HCT116 (cell line): ENCODE measurements around the gene ARPC1A. TPM values are rescaled to one million over a fixed set of nuclear protein-coding genes. Genes with fewer than 3 reads are reported as not detected.

Source experiments
- ATAC-seq: fragments of 200-7000 bp; cut with Tn5 transposase; 2 replicates; pipeline ENCODE4 v1.9.1; 2020; ENCODE audit warnings: mild to moderate bottlenecking, moderate library complexity
- BruUV-seq: library from RNA; stranded (reverse); fragments of 400-500 nt; replicated peaks from 2 replicates; lab custom pipeline; 2021; lab: Mats Ljungman, UMichigan
- CTCF ChIA-PET: fragments of 300-600 bp; sonication (Branson Sonifier 250); formaldehyde crosslinking; loops from one replicate; lab custom pipeline; 2021; ENCODE audit warnings: antibody characterized with exemption; lab: Charles Lee
- POLR2A ChIA-PET: fragments of 300-600, 350-600 bp; sonication (Branson Sonifier 250); formaldehyde crosslinking; loops from one replicate; lab custom pipeline; 2021; ENCODE audit warnings: antibody characterized with exemption; lab: Charles Lee
- RAD21 ChIA-PET, 2 experiments: fragments of 300-600 bp; sonication (Branson Sonifier 250); formaldehyde crosslinking; loops; one replicate each; lab custom pipeline; 2023; ENCODE audit warnings: low total read pairs in 2 of 2; ENCODE audit not compliant: uncharacterized antibody in 2 of 2, unreplicated experiment in 2 of 2, low non-redundant PET in 1 of 2; lab: Charles Lee
- DNase-seq: peaks from one replicate; pipeline ENCODE4 v3.0.0-alpha.2; 2010; ENCODE audit warnings: low read depth, low spot score
- H2AFZ ChIP-seq: fragments of 200-600 bp; shearing (Covaris generic), sonication (generic); 2 replicates; pipeline ENCODE4 v1.6.1; 2017; ENCODE audit warnings: low read depth, mixed run types, mixed read lengths, antibody characterized with exemption, low read length; ENCODE audit not compliant: poor library complexity, severe bottlenecking
- H3K27ac ChIP-seq: 2 replicates; pipeline ENCODE4 v1.5.1; 2012; ENCODE audit warnings: low read depth, low read length
- H3K27me3 ChIP-seq: fragments of 200-600 bp; sonication (generic); 2 replicates; pipeline ENCODE4 v1.6.1; 2016; ENCODE audit warnings: mixed run types, low read length, mixed read lengths; ENCODE audit not compliant: insufficient read depth
- H3K36me3 ChIP-seq, 2 experiments: fragments of 200-500 bp in 1 of 2; fragments of 200-600 bp in 1 of 2; sonication (Bioruptor generic) in 1 of 2; sonication (generic) in 1 of 2; 2 replicates each; pipeline versions ENCODE4 v1.5.1 to v1.6.1; 2014 to 2016; ENCODE audit warnings: low read length in 2 of 2, inconsistent platforms in 1 of 2, mixed read lengths in 1 of 2, mixed run types in 1 of 2; ENCODE audit not compliant: insufficient read depth in 2 of 2, control insufficient read depth in 1 of 2
- H3K4me1 ChIP-seq, 2 experiments: fragments of 200-600 bp in 1 of 2; sonication (generic) in 1 of 2; 2 replicates each; pipeline versions ENCODE4 v1.5.1 to v1.6.1; 2012 to 2017; ENCODE audit warnings: low read length in 2 of 2, inconsistent platforms in 1 of 2, mild to moderate bottlenecking in 1 of 2, mixed read lengths in 1 of 2, mixed run types in 1 of 2, moderate library complexity in 1 of 2; ENCODE audit not compliant: insufficient read depth in 2 of 2, control insufficient read depth in 1 of 2
- H3K4me2 ChIP-seq: fragments of 200-600 bp; sonication (generic); 2 replicates; pipeline ENCODE4 v1.6.1; 2017; ENCODE audit warnings: mixed run types, low read length, mixed read lengths
- H3K4me3 ChIP-seq, 2 experiments: fragments of 200-600 bp in 1 of 2; sonication (generic) in 1 of 2; replicated peaks in 1 of 2; 2 replicates each; pipeline ENCODE4 v1.5.1; 2011 to 2016; ENCODE audit warnings: low read length in 2 of 2, control low read depth in 1 of 2, low read depth in 1 of 2, mild to moderate bottlenecking in 1 of 2, mixed read lengths in 1 of 2, mixed run types in 1 of 2
- H3K79me2 ChIP-seq: fragments of 200-600 bp; sonication (generic); 2 replicates; pipeline ENCODE4 v1.6.1; 2017; ENCODE audit warnings: mild to moderate bottlenecking, mixed run types, low read length, moderate library complexity, mixed read lengths; ENCODE audit not compliant: insufficient read depth
- H3K9ac ChIP-seq: fragments of 200-600 bp; sonication (generic); 2 replicates; pipeline ENCODE4 v1.6.1; 2016; ENCODE audit warnings: low read length, mixed read lengths
- H3K9me2 ChIP-seq: fragments of 200-600 bp; sonication (generic), shearing (Covaris generic); 2 replicates; pipeline ENCODE4 v1.6.1; 2017; ENCODE audit warnings: mixed run types, mild to moderate bottlenecking, moderate library complexity; ENCODE audit not compliant: insufficient read depth
- H3K9me3 ChIP-seq, 2 experiments: fragments of 200-500 bp in 1 of 2; fragments of 200-600 bp in 1 of 2; sonication (Bioruptor generic) in 1 of 2; sonication (generic) in 1 of 2; 2 replicates each; pipeline ENCODE4 v1.6.1; 2014 to 2017; ENCODE audit warnings: low read length in 2 of 2, mixed read lengths in 2 of 2, inconsistent platforms in 1 of 2, low read depth in 1 of 2, mild to moderate bottlenecking in 1 of 2, mixed run types in 1 of 2, moderate library complexity in 1 of 2; ENCODE audit not compliant: control insufficient read depth in 1 of 2, insufficient read depth in 1 of 2
- H4K20me1 ChIP-seq: fragments of 200-600 bp; sonication (generic), shearing (Covaris generic); 2 replicates; pipeline ENCODE4 v1.6.1; 2017; ENCODE audit warnings: mixed run types, mild to moderate bottlenecking, moderate library complexity; ENCODE audit not compliant: insufficient read depth
- CBX3 ChIP-seq: IDR thresholded peaks from 2 replicates; pipeline ENCODE4 v1.6.1; 2012; ENCODE audit warnings: low read depth
- CTCF ChIP-seq, 3 experiments: fragments of 200-600 bp in 1 of 3; sonication (generic) in 1 of 3; IDR thresholded peaks in 2 of 3; conservative IDR thresholded peaks in 1 of 3; 2 replicates each; pipeline ENCODE4 v1.5.1; 2012 to 2017; ENCODE audit warnings: low read depth in 2 of 3, low read length in 2 of 3, antibody characterized with exemption in 1 of 3, borderline replicate concordance in 1 of 3, control low read depth in 1 of 3, mild to moderate bottlenecking in 1 of 3, mixed read lengths in 1 of 3, mixed run types in 1 of 3, moderate library complexity in 1 of 3; ENCODE audit not compliant: insufficient read depth in 1 of 3
- ELF1 ChIP-seq: IDR thresholded peaks from 2 replicates; pipeline ENCODE4 v1.6.1; 2012; ENCODE audit warnings: low read depth, borderline replicate concordance
- EZH2phosphoT487 ChIP-seq: fragments of 200-600 bp; IDR thresholded peaks from 2 replicates; pipeline ENCODE4 v1.6.1; 2018; ENCODE audit warnings: antibody characterized with exemption, borderline replicate concordance
- FOSL1 ChIP-seq: IDR thresholded peaks from 2 replicates; pipeline ENCODE4 v1.6.1; 2012; ENCODE audit warnings: low read depth
- MAX ChIP-seq: IDR thresholded peaks from 2 replicates; pipeline ENCODE4 v1.6.1; 2012
- POLR2A ChIP-seq: IDR thresholded peaks from 2 replicates; pipeline ENCODE4 v1.7.0; 2011; ENCODE audit warnings: borderline replicate concordance; ENCODE audit not compliant: insufficient read depth, insufficient read length; ENCODE audit errors: extremely low read depth
- POLR2AphosphoS5 ChIP-seq: IDR thresholded peaks from 2 replicates; pipeline ENCODE4 v1.6.1; 2011; ENCODE audit warnings: mild to moderate bottlenecking, low read depth, low read length, moderate library complexity
- TCF7L2 ChIP-seq: IDR thresholded peaks from 2 replicates; pipeline ENCODE4 v1.7.0; 2011; ENCODE audit warnings: borderline replicate concordance, inconsistent platforms; ENCODE audit not compliant: insufficient read depth, insufficient read length; ENCODE audit errors: extremely low read depth
- ZBTB33 ChIP-seq: IDR thresholded peaks from 2 replicates; pipeline ENCODE4 v1.6.1; 2011; ENCODE audit warnings: mild to moderate bottlenecking, low read length, moderate library complexity; ENCODE audit not compliant: insufficient replicate concordance; ENCODE audit errors: extremely low read depth
- ZNF274 ChIP-seq: fragments of 200-500 bp; sonication (Bioruptor generic); IDR thresholded peaks from 2 replicates; pipeline ENCODE4 v1.6.1; 2014; ENCODE audit warnings: mild to moderate bottlenecking, low read depth, low read length, inconsistent platforms
- intact Hi-C: fragments of 100-400 bp; cut with micrococcal nuclease; formaldehyde crosslinking; loops from 2 replicates; pipeline ENCODE4 v1.10.0; 2022
- total RNA-seq: library from RNA; stranded (reverse); gene quantifications from one replicate; pipeline ENCODE4 v1.2.1, GENCODE V29; 2021; ENCODE audit not compliant: unreplicated experiment

ARPC1A gene
- total RNA-seq, 1 experiment from 2014 or later, result 250 TPM

GRCh38 chr7:99402854-99403253 is 77.2 kb downstream of the ARPC1A start:
- Histone ChIP-seq H3K4me1 (peaks cover 9 to 13% of the 10 kb centered on the region in 2 experiments; a peak in 3 of 4 replicates), H3K9me2 (no peaks in the 10 kb centered on the region), H3K27me3 (no peaks in the 10 kb centered on the region), H4K20me1 (no peaks in the 10 kb centered on the region; the same call in 1 of the 2 replicates), H3K36me3 (peaks cover 33 to 52% of the 10 kb centered on the region in 2 experiments), H3K9me3 (no peaks in the 10 kb centered on the region), H3K79me2 (peaks cover 67% of the 10 kb centered on the region), H3K27ac (no peak overlapping the region), H3K9ac (no peak overlapping the region), H3K4me3 (no peak overlapping the region), H2AFZ (no peak overlapping the region), H3K4me2 (no peak overlapping the region)
- intact Hi-C loops, result no loop called here
- ChIA-PET POLR2A (no interaction called here), CTCF (no interaction called here), RAD21 (no interaction called here)
- DNase-seq (no peak), ATAC-seq (no peak)
- no TSS peak for BruUV-seq
- TF ChIP-seq TCF7L2, result no peak

- no peaks in the 10 kb centered on the region for H3K9me3 ChIP-seq
- no TSS peak for BruUV-seq
- no peaks in the 10 kb centered on the region; the same call in 1 of the 2 replicates for H4K20me1 ChIP-seq
- H3K27me3 ChIP-seq, result no peaks in the 10 kb centered on the region
- ChIA-PET POLR2A (no interaction called here), CTCF (no interaction called here), RAD21 (no interaction called here)
- H3K27ac ChIP-seq, result no peak overlapping the region
- no peaks in the 10 kb centered on the region for H3K9me2 ChIP-seq
- intact Hi-C loops, result no loop called here
- DNase-seq (no peak), ATAC-seq (no peak)
- H2AFZ ChIP-seq, result no peak overlapping the region
- peaks cover 9 to 13% of the 10 kb centered on the region in 2 experiments; a peak in 3 of 4 replicates for H3K4me1 ChIP-seq
- peaks cover 24 to 48% of the 10 kb centered on the region in 2 experiments for H3K36me3 ChIP-seq
- H3K9ac ChIP-seq, result no peak overlapping the region
- TF ChIP-seq EZH2phosphoT487, result no peak
- no peak for TF ChIP-seq ZBTB33
- TF ChIP-seq ZNF274, result no peak
- no peak for TF ChIP-seq CBX3
- no peak for TF ChIP-seq FOSL1
- TF ChIP-seq MAX, result no peak
- no peak for TF ChIP-seq POLR2A
- TF ChIP-seq ELF1, result no peak
- TF ChIP-seq CTCF (IDR thresholded peaks at IDR 0.05 in 2 of 3, conservative IDR thresholded peaks at IDR 0.05 in 1 of 3; ENCODE audit: borderline replicate concordance in 1 of 3, insufficient read depth in 1 of 3, low read depth in 2 of 3, low read length in 2 of 3), result no peak
- TF ChIP-seq POLR2AphosphoS5, result no peak
- H3K79me2 ChIP-seq, result peaks cover 74% of the 10 kb centered on the region
- no peak overlapping the region for H3K4me2 ChIP-seq
- H3K4me3 ChIP-seq, result no peak overlapping the region
These were observed 78.1 kb downstream of the ARPC1A start for GRCh38 chr7:99403764-99404163.
